Activated CD4-positive, alpha-beta memory T cell treated with anti-CD3 and anti-CD28 coated beads for 36 hours (primary cell): Measurements from ENCODE around the gene BIRC5. TPM values are rescaled to one million over a fixed set of nuclear protein-coding genes. Genes with fewer than 3 reads are reported as not detected.

Experiments
- CTCF ChIA-PET: fragments of 350-600 bp; sonication (Branson Sonifier 250); formaldehyde crosslinking; loops from one replicate; lab custom pipeline; 2021; ENCODE audit warnings: antibody characterized with exemption, inconsistent platforms; lab: Charles Lee
- POLR2A ChIA-PET: fragments of 350-600 bp; sonication (Branson Sonifier 250); formaldehyde crosslinking; loops from one replicate; lab custom pipeline; 2021; ENCODE audit warnings: antibody characterized with exemption; lab: Charles Lee
- DNase-seq: peaks from one replicate; pipeline ENCODE4 v3.0.0-alpha.2; 2020
- H3K27ac Mint-ChIP-seq: one replicate; pipeline ENCODE4 v1.8.0; 2021; ENCODE audit warnings: mixed read lengths
- H3K27me3 Mint-ChIP-seq: one replicate; pipeline ENCODE4 v1.8.0; 2021; ENCODE audit warnings: mixed read lengths
- H3K36me3 Mint-ChIP-seq: one replicate; pipeline ENCODE4 v1.8.0; 2021; ENCODE audit warnings: mixed read lengths
- H3K4me1 Mint-ChIP-seq: one replicate; pipeline ENCODE4 v1.8.0; 2021; ENCODE audit warnings: low read depth, mixed read lengths
- H3K4me3 Mint-ChIP-seq: one replicate; pipeline ENCODE4 v1.8.0; 2021; ENCODE audit warnings: mild to moderate bottlenecking, mixed read lengths
- H3K9me3 Mint-ChIP-seq: one replicate; pipeline ENCODE4 v1.8.0; 2021; ENCODE audit warnings: mixed read lengths
- intact Hi-C: fragments of 100-400 bp; cut with micrococcal nuclease; formaldehyde crosslinking; loops from one replicate; pipeline ENCODE4 v1.15.1; 2023
- total RNA-seq, 2 experiments: library from RNA; stranded (reverse); gene quantifications; one replicate each; pipeline ENCODE4 v1.2.3, GENCODE V29; 2021

Gene BIRC5
- total RNA-seq, 2 experiments from 2014 or later, result 87.4 to 95.4 TPM

- Mint-ChIP-seq H3K4me3 (peak overlapping the region; percentile 76), H3K27ac (peak overlapping the region; percentile 51), H3K4me1 (peaks cover 41% of the 10 kb centered on the region), H3K9me3 (peaks cover 2% of the 10 kb centered on the region), H3K36me3 (no peaks in the 10 kb centered on the region), H3K27me3 (no peaks in the 10 kb centered on the region)
- peak; percentile 90 for DNase-seq
- POLR2A ChIA-PET, result interaction anchor here (0.6 kb wide), 1 partner anchor 129 kb away, joined by 4 read pairs; no protein-coding TSS in a partner anchor
- CTCF ChIA-PET, result interaction anchor here (1.1 to 4.3 kb wide), 2 partner anchors 119 to 168 kb away, joined by 3 to 36 read pairs; no protein-coding TSS in a partner anchor
- intact Hi-C loops, result loop anchor here (2.0 to 5.0 kb wide), 3 partner anchors 38 to 125 kb away; partner anchors contain the start of gene TMC6
Measured at GRCh38 chr17:78253946-78254672, 40.1 kb downstream of the BIRC5 start.

DNA sequence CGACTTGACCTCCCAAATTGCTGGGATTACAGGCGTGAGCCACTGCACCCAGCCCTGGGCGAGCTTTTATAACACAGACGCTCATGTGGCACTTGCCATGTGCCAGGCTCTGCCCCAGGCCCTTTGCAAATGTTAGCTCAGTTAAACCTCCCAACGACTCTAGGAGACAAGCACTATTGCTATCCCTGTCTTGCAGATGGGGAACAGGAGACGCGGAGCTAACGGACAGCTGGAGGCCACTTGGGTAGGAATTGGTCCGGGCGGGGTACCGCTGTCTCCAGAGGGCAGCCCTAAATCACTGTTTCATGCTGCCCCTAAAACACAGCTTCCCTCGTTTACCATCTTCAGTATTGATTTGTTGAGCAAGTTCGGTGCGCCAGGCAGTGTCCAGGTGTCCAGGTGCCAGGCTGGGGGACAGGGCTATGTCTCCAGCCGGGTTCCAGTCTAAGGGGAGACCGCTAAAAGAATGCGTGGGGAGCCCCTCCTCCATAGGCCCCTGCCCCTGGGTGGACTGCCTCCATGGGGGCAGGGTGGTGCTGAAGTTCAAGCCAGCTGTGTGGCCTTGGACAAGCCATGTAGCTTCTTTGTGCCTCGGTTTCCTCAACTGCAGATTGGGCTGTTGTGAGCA lies 41.1 kb downstream of the BIRC5 start:
- no peaks in the 10 kb centered on the region for H3K36me3 Mint-ChIP-seq
- no peaks in the 10 kb centered on the region for H3K27me3 Mint-ChIP-seq
- H3K27ac Mint-ChIP-seq, result no peak overlapping the region
- H3K4me3 Mint-ChIP-seq, result peak overlapping the region; percentile 34
- POLR2A ChIA-PET, result interaction anchor here (0.6 to 0.7 kb wide), 3 partner anchors 26 to 234 kb away, joined by 3 to 4 read pairs (median 3); no protein-coding TSS in a partner anchor
- peaks cover 2% of the 10 kb centered on the region for H3K9me3 Mint-ChIP-seq
- DNase-seq, result no peak
- intact Hi-C loops, result loop anchor here (2.0 kb wide), 1 partner anchor 126 kb away; the partner anchor contains the start of gene TMC6
- CTCF ChIA-PET, result interaction anchor here (1.1 to 1.7 kb wide), 4 partner anchors 32 to 166 kb away, joined by 3 to 8 read pairs (median 4); no protein-coding TSS in a partner anchor
- H3K4me1 Mint-ChIP-seq, result peaks cover 48% of the 10 kb centered on the region

GRCh38 chr17:78255953-78256706 lies 42.1 kb downstream of the BIRC5 start:
- peaks cover 49% of the 10 kb centered on the region for H3K4me1 Mint-ChIP-seq
- H3K9me3 Mint-ChIP-seq, result peaks cover 2% of the 10 kb centered on the region
- peak overlapping the region; percentile 30 for H3K27ac Mint-ChIP-seq
- ChIA-PET POLR2A (no interaction called here), CTCF (interaction anchor here (1.4 to 1.7 kb wide), 3 partner anchors 31 to 165 kb away, joined by 4 to 8 read pairs (median 4); no protein-coding TSS in a partner anchor)
- DNase-seq, result no peak
- intact Hi-C loops, result loop anchor here (2.0 kb wide), 1 partner anchor 127 kb away; the partner anchor contains the start of gene TMC6
- H3K36me3 Mint-ChIP-seq, result no peaks in the 10 kb centered on the region
- H3K27me3 Mint-ChIP-seq, result no peaks in the 10 kb centered on the region
- no peak overlapping the region for H3K4me3 Mint-ChIP-seq

GRCh38 chr17:78256707-78257591 lies 42.9 kb downstream of the BIRC5 start:
- ChIA-PET POLR2A (interaction anchor here (0.9 kb wide), 1 partner anchor 16 kb away, joined by 3 read pairs; no protein-coding TSS in a partner anchor), CTCF (interaction anchor here (1.7 kb wide), 2 partner anchors 30 to 32 kb away, joined by 4 read pairs; no protein-coding TSS in a partner anchor)
- Mint-ChIP-seq H3K27me3 (no peaks in the 10 kb centered on the region), H3K27ac (peak overlapping the region; percentile 86), H3K4me1 (peaks cover 45% of the 10 kb centered on the region), H3K9me3 (peaks cover 2% of the 10 kb centered on the region), H3K36me3 (no peaks in the 10 kb centered on the region), H3K4me3 (peak overlapping the region; percentile 73)
- intact Hi-C loops, result no loop called here
- DNase-seq, result no peak

DNA sequence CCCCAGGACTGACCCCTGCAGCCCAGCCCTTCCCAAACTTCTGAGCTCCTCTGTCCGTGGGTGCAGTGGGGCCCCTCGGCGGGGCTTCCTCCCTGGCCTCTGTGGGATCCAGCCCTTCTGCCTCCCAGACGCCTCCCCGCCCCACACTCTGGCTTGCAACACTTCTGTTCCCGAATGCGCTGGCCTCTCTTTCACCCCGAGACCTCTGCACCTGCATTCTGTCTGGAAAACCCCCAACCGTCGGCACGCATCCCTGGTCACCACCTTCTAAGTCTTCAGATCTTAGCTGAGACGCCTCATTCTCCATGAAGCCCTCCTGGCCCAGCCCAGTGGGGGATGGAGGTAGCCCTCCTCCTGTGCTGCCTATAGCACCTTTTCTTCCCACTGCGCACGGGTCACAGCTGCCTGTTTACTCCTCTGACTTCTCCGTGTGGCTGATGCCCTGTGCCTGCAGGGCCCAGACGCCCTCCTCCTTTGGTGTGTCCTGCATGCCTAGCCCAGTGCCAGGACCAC lies 43.8 kb downstream of the BIRC5 start:
- H3K27ac Mint-ChIP-seq, result peak overlapping the region; percentile 86
- peaks cover 42% of the 10 kb centered on the region for H3K4me1 Mint-ChIP-seq
- peak overlapping the region; percentile 73 for H3K4me3 Mint-ChIP-seq
- peaks cover 2% of the 10 kb centered on the region for H3K9me3 Mint-ChIP-seq
- POLR2A ChIA-PET, result interaction anchor here (0.9 kb wide), 1 partner anchor 15 kb away, joined by 3 read pairs; no protein-coding TSS in a partner anchor
- peak; percentile 64 for DNase-seq
- CTCF ChIA-PET, result no interaction called here
- H3K36me3 Mint-ChIP-seq, result no peaks in the 10 kb centered on the region
- no peaks in the 10 kb centered on the region for H3K27me3 Mint-ChIP-seq
- intact Hi-C loops, result loop anchor here (2.0 kb wide), 2 partner anchors 57 to 103 kb away; partner anchors contain the start of gene SOCS3

- ChIA-PET POLR2A (no interaction called here), CTCF (interaction anchor here (1.8 kb wide), 1 partner anchor 8 kb away, joined by 10 read pairs; no protein-coding TSS in a partner anchor)
- H3K9me3 Mint-ChIP-seq, result peaks cover 2% of the 10 kb centered on the region
- H3K27ac Mint-ChIP-seq, result peak overlapping the region; percentile 86
- peaks cover 45% of the 10 kb centered on the region for H3K4me1 Mint-ChIP-seq
- intact Hi-C loops, result loop anchor here (2.0 kb wide), 2 partner anchors 56 to 102 kb away; partner anchors contain the start of gene SOCS3
- no peaks in the 10 kb centered on the region for H3K27me3 Mint-ChIP-seq
- H3K36me3 Mint-ChIP-seq, result no peaks in the 10 kb centered on the region
- peak; percentile 90 for DNase-seq
- H3K4me3 Mint-ChIP-seq, result peak overlapping the region; percentile 73
Measured at GRCh38 chr17:78258323-78259191, 44.5 kb downstream of the BIRC5 start.

DNA sequence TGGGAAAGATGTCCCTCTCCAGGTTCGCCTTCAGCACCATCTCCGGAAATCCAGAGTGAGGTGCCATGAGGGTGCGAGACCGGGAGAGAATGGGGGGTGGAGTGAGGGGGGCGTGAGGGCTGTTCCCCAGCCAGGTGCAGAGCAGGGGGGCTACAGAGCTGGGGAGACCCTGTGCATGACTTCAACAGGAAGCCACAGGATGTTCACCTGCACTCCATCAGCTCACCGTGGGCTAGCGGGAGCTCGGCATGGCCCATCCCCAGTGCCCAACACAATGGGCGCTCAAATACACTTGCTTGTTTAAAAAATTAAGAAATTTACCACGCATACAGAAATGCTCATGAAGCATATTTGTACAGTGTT lies 45.1 kb downstream of the BIRC5 start:
- ChIA-PET CTCF (interaction anchor here (1.8 kb wide), 1 partner anchor 9 kb away, joined by 10 read pairs; no protein-coding TSS in a partner anchor), POLR2A (no interaction called here)
- peaks cover 42% of the 10 kb centered on the region for H3K4me1 Mint-ChIP-seq
- H3K27me3 Mint-ChIP-seq, result no peaks in the 10 kb centered on the region
- peaks cover 2% of the 10 kb centered on the region for H3K9me3 Mint-ChIP-seq
- H3K4me3 Mint-ChIP-seq, result peak overlapping the region; percentile 73
- no peaks in the 10 kb centered on the region for H3K36me3 Mint-ChIP-seq
- DNase-seq, result no peak
- intact Hi-C loops, result loop anchor here (2.0 kb wide), 2 partner anchors 56 to 102 kb away; partner anchors contain the start of gene SOCS3
- peak overlapping the region; percentile 86 for H3K27ac Mint-ChIP-seq

- Mint-ChIP-seq H3K4me3 (peak overlapping the region; percentile 29), H3K27ac (peak overlapping the region; percentile 83), H3K9me3 (no peaks in the 10 kb centered on the region), H3K36me3 (no peaks in the 10 kb centered on the region), H3K4me1 (peaks cover 35% of the 10 kb centered on the region), H3K27me3 (no peaks in the 10 kb centered on the region)
- POLR2A ChIA-PET, result no interaction called here
- CTCF ChIA-PET, result interaction anchor here (0.8 to 1.9 kb wide), 3 partner anchors 12 to 81 kb away, joined by 3 to 6 read pairs (median 3); no protein-coding TSS in a partner anchor
- DNase-seq, result peak; percentile 64
- intact Hi-C loops, result no loop called here
Measured at GRCh38 chr17:78263063-78263735, 49.1 kb downstream of the BIRC5 start.

DNA sequence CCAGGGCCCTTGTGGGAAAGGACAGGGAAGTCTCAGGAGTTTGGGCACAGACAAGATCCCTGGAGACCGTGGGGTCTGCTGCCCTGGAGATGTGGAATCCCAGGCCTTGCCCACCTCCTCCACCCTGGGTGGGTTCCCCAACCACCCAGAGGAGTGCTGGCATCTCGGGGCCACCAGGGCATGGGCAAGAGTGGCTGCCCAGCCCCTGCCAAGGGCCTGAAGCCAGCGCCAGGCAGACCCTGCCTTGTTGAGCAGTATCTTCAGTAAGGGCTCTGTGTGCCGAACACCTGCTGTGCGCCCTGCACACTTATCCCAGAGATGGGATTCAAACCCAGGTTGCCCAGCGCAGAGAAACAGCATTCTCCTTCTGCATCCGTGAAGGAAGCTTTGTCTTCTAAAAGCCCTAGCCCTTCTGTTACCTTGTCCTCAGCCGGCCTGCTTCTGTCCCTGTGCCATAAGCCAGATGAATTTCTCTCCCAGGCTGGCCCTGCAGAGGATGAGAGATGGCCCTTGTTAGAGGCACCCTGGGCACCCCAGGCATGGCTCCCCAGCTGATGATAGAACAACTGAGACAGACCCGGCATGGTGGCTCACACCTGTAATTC lies 49.8 kb downstream of the BIRC5 start:
- no peaks in the 10 kb centered on the region for H3K36me3 Mint-ChIP-seq
- DNase-seq, result no peak
- no peaks in the 10 kb centered on the region for H3K9me3 Mint-ChIP-seq
- CTCF ChIA-PET, result interaction anchor here (1.9 kb wide), 1 partner anchor 13 kb away, joined by 6 read pairs; no protein-coding TSS in a partner anchor
- intact Hi-C loops, result no loop called here
- peak overlapping the region; percentile 74 for H3K27ac Mint-ChIP-seq
- POLR2A ChIA-PET, result interaction anchor here (0.6 kb wide), 1 partner anchor 23 kb away, joined by 4 read pairs; no protein-coding TSS in a partner anchor
- no peak overlapping the region for H3K4me3 Mint-ChIP-seq
- peaks cover 34% of the 10 kb centered on the region for H3K4me1 Mint-ChIP-seq
- H3K27me3 Mint-ChIP-seq, result no peaks in the 10 kb centered on the region
